ENCODE measurements around the gene E2F4. TPM values are rescaled to one million over a fixed set of nuclear protein-coding genes. Genes with fewer than 3 reads are reported as not detected.

E2F4 gene
- total and polyA plus RNA-seq, 9 of the 15 experiments (the other 6 are each of a cell fraction or from before 2014, with no cell fraction given): 9.7 to 139 (median 106) TPM

- no peak for TF ChIP-seq MBD2 (IDR thresholded peaks at IDR 0.05; ENCODE audit: borderline replicate concordance, low read depth)
- TF ChIP-seq ZNF717 (CRISPR knock-in tag; IDR thresholded peaks at IDR 0.05): no peak
- no peak for TF ChIP-seq E2F1 (CRISPR knock-in tag; IDR thresholded peaks at IDR 0.05)
- no peak for TF ChIP-seq NFE2L1 (tag; IDR thresholded peaks at IDR 0.05; ENCODE audit: borderline replicate concordance, low read depth)
- TF ChIP-seq BRD4 (IDR thresholded peaks at IDR 0.05): no peak
- TF ChIP-seq SIN3A (IDR thresholded peaks at IDR 0.05; ENCODE audit: borderline replicate concordance in 2 of 2, control insufficient read depth in 1 of 2, low read depth in 2 of 2, low read length in 2 of 2): peak in 1 of 2 experiments; percentile 46; a peak in 1 of 4 replicates
- 0 out of 2 replicates have a peak, but pooled peaks have one; percentile 8 for TF ChIP-seq FOXP4 (CRISPR knock-in tag; IDR thresholded peaks at IDR 0.05; ENCODE audit: borderline replicate concordance)
- no peak for TF ChIP-seq ZNF41 (CRISPR knock-in tag; conservative IDR thresholded peaks at IDR 0.05)
- TF ChIP-seq GABPB1 (CRISPR knock-in tag; IDR thresholded peaks at IDR 0.05): no peak
- TF ChIP-seq HMG20A (CRISPR knock-in tag; conservative IDR thresholded peaks at IDR 0.05): no peak
- 0 out of 2 replicates have a peak, but pooled peaks have one; percentile 39 for TF ChIP-seq ZNF511 (CRISPR knock-in tag; IDR thresholded peaks at IDR 0.05)
- no peak for TF ChIP-seq FOS (IDR thresholded peaks at IDR 0.05; ENCODE audit: extremely low read depth, insufficient read length)
- no peak for TF ChIP-seq ATF1 (CRISPR knock-in tag; IDR thresholded peaks at IDR 0.05)
- TF ChIP-seq ATF1 (tag; IDR thresholded peaks at IDR 0.05): no peak
- TF ChIP-seq ZNF79 (CRISPR knock-in tag; IDR thresholded peaks at IDR 0.05; ENCODE audit: low read depth): no peak
- TF ChIP-seq ZNF696 (CRISPR knock-in tag; conservative IDR thresholded peaks at IDR 0.05): no peak
- no peak for TF ChIP-seq TRIM25 (IDR thresholded peaks at IDR 0.05; ENCODE audit: borderline replicate concordance)
- TF ChIP-seq NRF1 (conservative IDR thresholded peaks at IDR 0.05 in 1 of 2, IDR thresholded peaks at IDR 0.05 in 1 of 2): no peak
- no peak for TF ChIP-seq ILK (tag; IDR thresholded peaks at IDR 0.05; ENCODE audit: borderline replicate concordance, low read depth)
- no peak for TF ChIP-seq GTF2A2 (tag; IDR thresholded peaks at IDR 0.05)
- TF ChIP-seq NCOA1 (IDR thresholded peaks at IDR 0.05; ENCODE audit: low read depth): no peak
- TF ChIP-seq SMARCE1 (IDR thresholded peaks at IDR 0.05): peak; percentile 16; the same call in 1 of the 2 replicates
Measured at GRCh38 chr16:67158637-67159600, 33.0 kb upstream of the E2F4 start (continued).
